GM18502 (cell line): ENCODE data around the gene ZNF582.

Experiments
- ATAC-seq: cut with Tn5 transposase; IDR thresholded peaks from one replicate; pipeline ENCODE4 v1.9.1; 2021; ENCODE audit warnings: mild to moderate bottlenecking; ENCODE audit not compliant: unreplicated experiment, poor library complexity

ZNF582 gene

DNA sequence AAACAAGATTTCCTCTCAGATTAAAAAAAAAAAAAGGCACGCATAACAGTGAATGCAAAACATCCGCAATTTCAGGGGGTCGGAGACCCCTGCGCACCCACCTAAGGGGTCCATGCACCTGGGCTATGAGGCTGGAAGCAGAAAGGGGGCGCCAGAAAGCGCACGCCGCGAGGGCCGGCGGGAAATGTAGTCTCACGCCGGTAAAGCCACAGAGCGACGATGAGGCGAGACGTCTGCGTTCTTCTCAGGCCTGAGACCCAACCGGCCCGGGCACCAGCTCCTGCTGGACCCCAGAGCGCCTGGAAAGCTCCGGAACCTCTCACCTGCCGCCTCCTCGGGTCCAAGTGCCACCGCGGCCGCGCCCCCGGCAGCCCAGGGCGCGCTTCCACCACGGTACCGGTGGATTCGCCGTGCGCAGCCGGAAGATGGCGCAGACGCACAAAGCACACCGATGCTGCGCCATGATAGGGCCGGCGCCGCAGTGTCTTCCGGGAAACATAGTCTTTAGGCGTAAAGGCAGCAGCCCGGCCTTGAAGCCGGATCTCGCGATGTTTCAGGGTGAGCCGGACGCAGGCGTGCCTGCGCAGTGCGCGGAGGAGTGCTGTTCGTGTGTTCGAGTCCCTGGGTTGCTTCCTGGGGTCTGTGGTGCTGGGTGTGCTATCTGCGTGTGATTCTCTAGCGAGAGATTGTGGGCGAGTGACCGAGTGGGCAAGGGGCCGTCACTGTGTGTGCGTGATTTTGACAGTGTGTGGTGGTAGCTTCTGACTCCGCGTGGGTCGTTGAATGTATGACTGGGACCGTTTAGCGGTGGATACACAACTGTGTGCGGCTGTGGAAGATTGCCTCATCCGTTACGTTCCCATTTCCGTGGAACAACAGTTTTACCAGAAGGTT lies at the start of gene ZNF582:
Gene ZNF582 (minus strand): TSS at position 416 of the 894 bp plus-strand sequence. CDS start 1,782 bp downstream, outside the sequence.
- ATAC-seq: peak; percentile 97

DNA sequence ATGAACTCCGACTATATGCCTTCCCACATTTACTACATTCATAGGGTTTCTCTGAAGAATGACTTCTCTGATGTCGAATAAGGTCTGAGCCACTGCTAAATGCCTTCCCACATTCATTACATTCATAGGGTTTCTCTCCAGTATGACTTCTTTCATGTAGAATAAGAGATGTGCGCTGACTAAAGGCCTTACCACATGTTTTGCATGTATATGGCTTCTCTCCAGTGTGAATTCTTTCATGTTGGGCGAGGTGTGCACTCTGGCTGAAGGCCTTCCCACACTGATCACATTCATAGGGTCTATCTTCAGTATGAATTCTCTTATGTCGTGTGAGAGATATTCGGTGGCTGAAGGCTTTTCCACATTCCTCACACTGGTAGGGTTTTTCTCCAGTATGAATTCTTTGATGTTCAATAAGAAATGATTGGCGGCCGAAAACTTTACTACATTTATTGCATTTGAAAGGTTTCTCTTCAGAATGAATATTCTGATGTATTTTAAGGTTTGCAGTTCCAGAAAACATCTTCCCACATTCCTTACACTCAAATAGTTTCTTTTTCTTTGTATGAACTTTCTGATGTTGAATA lies 48.0 kb upstream of the ZNF582 start:
- ATAC-seq: no peak

DNA sequence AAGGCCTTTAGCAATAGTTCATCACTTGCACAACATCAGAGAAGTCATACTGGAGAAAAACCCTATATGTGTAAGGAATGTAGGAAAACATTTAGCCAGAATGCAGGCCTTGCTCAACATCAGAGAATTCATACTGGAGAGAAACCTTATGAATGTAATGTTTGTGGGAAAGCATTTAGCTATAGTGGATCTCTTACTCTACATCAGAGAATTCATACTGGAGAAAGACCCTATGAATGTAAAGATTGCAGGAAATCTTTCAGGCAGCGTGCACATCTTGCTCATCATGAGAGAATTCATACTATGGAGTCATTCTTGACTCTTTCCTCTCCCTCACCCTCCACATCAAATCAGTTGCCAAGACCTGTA lies 30.6 kb upstream of the ZNF582 start:
- no peak for ATAC-seq

DNA sequence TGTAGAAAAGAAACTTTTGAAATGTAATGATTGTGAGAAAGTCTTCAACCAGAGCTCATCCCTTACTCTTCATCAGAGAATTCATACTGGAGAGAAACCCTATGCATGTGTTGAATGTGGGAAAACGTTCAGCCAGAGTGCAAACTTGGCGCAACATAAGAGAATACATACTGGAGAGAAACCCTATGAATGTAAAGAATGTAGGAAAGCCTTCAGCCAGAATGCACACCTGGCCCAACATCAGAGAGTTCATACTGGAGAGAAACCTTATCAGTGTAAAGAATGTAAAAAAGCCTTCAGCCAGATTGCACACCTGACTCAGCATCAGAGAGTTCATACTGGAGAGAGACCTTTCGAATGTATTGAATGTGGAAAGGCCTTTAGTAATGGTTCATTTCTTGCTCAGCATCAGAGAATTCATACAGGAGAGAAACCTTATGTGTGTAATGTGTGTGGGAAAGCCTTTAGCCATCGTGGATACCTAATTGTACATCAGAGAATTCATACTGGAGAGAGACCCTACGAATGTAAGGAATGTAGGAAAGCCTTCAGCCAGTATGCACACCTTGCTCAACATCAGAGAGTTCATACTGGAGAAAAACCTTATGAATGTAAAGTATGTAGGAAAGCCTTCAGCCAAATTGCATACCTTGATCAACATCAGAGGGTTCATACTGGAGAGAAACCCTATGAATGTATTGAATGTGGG lies 30.1 kb upstream of the ZNF582 start:
- no peak for ATAC-seq

DNA sequence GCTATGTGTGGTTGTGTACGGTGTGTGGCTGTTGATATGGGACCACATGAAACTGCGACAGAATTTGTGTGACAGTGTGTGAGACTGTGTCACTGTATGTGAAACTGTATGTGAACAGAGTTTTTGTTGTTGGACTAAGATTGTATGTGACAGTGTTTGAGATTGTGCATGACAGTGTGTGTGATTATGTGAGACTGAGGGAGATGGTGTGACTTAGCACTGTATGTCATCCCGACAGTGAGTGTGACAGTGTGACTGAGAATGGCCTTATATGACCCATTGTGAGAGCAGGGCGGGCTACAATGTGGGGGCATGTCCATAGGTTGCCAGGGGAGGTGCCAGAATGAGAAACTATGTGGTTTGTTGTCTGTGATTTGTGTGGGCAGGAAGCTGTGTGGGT lies 11.7 kb upstream of the ZNF582 start:
- ATAC-seq: no peak

DNA sequence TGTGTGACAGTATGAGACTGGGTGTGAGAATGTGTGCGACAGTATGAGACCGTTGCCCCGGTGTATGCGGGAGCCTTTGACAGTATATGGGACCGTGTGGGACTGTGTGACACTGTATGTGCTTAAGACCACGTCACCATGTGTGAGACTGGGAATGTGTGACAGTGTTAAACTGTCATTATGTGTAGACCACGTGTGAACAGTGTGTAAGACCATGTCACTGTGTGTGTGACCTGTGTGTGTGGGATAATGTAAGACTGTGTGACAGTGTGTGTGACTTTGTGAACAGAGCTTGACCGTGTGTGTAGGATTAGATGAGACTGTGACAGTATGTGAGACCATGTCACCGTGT lies 11.3 kb upstream of the ZNF582 start:
- no peak for ATAC-seq

DNA sequence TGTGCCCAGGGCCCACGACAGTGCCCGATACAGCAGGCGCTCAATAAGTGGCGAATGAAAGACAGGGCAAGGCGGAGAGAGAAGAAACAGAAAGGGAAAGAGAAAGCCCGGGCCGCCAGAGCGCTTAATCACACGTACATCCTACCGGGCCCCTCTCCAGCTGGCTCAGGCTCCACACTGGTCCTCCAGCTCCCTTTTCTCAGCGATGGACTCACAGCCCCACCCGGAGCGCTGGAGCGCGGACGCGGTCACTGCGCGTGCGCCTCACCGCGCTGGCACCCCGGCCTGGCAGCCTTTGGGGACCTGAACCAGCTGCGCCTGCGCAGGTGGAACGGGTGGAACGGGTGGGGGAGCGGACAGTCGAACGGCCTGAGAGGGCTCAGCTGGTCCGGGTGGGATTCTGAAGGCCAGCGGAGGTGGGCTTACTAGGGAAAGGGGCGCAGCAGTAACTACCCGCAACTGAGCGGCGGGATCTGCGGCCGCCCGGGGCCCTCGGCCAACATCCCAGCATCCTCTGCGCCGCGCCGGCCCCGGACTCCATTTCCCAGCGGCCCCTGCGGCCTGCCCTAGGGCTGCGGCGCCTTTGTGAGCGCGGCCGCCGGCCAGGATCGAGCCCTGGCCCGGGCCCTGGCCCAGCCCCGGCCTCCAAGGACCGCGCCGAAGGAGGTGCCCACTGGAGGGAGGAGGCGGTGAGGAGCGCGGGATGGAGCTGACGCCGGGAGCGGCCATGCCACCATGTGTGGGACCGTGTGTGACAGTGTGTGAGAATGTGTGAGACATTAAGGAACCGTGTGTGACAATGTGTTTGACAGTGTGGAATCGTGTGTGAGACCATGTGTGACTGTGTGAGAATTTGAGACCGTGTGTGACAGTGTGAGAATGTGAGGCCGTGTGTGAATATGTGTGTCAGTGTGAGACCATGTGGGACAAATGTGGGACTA lies 10.7 kb upstream of the ZNF582 start, which contains the start of gene ZNF583:
Gene ZNF583 (plus strand): TSS at position 569 of the 941 bp plus-strand sequence. CDS start 2,783 bp downstream, outside the sequence.
- peak; percentile 84 for ATAC-seq

DNA sequence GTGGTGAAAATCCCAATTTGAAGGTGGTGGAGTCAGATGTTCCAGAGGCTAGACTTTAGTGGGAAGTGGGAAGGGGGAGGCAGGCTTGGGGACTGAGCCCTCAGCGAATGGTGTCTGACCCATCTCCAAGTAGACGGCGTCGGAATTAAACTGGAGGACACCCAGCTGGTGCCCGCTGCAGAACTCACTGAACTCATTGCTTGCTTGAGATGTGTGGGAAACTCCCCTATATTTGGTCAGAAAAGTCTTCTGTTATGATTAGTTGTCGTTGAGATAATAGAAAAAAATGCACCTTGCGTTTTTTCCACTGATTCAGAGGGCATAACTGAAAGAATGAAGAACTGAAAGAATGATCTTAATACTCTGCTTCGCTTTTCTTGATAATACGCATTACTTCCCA lies 9.9 kb upstream of the ZNF582 start:
- no peak for ATAC-seq

DNA sequence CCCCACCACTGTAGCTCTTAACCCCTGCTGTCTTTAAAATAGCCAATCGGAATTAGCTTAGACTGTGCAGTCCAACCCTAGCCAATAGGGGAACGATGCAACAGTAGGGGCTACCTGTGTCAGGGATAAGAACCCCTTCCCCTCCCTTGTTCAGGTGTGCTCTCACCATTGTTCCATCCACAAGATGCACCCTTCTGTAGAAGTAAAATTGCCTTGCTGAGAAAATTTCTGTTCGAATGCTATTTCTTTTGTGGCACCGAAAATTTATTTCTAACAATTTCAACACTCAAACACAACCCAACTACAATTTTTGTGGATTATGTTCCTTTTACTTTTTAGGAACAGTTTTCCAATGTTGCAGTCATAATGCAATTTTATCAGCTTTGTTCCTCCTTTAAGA lies 7.2 kb upstream of the ZNF582 start:
- no peak for ATAC-seq

DNA sequence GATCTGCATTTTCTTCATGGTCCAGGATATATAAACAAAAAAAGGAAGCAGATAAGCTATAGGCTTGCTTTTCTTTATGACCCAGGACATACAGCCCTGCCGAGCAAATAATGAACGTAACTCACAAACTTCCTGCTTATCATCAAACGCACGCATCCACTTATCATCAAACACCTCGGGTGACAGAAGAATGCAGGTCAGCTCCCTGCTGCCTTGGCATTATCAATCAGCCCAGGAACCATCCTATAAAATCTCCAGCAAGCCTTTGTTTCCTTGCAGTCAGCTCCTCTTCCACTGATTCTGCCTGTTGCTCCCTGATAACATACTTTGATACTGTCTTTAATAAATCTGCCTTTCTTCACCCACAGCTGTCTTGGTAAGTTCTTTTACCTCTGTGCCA lies 5.5 kb upstream of the ZNF582 start:
- ATAC-seq: no peak

DNA sequence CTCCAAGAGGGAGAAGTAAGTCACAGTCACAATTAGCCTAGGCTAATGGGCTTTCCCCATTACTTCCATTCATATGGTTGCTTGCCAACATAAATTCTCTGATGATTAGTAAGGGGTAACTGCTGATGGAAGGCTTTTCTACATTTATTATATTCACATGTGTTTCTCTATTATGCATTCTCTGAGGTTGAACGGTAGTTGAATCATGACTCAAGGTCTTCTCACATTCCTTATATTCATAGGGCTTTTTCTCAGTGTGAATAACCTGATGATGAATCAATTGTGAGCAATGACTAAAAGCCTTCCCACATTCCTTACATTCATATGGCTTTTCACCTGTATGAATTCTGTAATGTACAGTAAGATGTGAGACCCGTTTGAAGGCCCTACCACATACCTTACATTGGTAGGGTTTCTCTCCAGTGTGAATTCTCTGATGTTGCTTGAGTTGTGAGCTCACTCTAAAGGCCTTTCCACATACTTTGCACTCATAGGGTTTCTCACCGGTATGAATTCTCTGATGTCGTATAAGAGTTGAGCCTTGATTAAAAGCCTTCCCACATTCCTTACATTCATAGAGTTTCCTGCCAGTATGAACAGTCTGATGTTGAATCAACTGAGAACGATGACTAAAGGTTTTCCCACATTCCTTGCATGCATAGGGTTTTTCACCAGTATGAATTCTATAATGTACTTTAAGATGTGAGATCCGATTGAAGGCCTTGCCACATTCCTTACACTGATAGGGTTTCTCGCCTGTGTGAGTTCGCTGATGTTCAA lies 9.3 kb downstream of the ZNF582 start:
- no peak for ATAC-seq

DNA sequence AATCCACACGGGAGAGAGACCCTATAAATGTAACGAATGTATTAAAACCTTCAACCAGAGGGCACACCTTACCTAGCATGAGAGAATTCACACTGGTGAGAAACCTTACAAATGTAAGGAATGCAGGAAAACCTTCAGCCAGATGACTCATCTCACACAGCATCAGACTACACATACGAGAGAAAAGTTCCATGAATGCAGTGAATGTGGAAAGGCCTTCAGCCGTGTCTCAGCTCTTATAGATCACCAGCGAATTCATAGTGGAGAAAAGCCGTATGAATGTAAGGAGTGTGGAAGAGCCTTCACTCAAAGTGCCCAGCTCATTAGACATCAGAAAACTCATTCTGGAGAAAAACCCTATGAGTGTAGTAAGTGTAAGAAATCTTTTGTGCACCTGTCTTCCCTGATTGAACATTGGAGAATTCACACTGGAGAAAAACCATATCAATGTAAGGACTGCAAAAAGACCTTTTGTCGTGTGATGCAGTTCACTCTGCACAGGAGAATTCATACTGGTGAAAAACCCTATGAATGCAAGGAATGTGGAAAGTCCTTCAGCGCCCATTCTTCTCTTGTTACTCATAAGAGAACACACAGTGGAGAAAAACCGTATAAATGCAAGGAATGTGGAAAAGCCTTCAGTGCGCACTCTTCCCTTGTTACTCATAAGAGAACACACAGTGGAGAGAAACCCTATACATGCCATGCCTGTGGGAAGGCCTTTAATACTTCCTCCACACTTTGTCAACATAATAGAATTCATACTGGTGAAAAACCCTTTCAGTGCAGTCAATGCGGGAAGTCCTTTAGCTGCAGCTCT lies 16.0 kb downstream of the ZNF582 start:
- no peak for ATAC-seq

DNA sequence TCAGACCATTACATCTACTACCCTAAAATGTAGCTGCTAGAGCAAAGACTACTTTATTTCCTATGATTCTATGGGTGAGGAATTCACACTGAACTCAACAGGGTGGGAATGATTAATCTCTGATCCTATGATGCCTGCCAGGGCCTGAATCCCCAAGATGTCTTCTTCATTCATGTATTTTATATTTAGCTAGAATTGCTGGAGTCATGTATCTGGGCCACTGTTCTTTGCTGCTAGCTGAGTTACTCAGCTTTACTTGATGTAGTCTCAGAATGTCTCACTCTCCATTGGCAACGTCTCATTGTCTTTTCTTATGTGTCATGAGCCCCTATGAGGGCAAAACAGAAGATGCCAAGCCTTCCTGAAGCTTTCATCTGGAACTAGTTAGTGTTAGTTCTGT lies 21.1 kb downstream of the ZNF582 start:
- no peak for ATAC-seq

DNA sequence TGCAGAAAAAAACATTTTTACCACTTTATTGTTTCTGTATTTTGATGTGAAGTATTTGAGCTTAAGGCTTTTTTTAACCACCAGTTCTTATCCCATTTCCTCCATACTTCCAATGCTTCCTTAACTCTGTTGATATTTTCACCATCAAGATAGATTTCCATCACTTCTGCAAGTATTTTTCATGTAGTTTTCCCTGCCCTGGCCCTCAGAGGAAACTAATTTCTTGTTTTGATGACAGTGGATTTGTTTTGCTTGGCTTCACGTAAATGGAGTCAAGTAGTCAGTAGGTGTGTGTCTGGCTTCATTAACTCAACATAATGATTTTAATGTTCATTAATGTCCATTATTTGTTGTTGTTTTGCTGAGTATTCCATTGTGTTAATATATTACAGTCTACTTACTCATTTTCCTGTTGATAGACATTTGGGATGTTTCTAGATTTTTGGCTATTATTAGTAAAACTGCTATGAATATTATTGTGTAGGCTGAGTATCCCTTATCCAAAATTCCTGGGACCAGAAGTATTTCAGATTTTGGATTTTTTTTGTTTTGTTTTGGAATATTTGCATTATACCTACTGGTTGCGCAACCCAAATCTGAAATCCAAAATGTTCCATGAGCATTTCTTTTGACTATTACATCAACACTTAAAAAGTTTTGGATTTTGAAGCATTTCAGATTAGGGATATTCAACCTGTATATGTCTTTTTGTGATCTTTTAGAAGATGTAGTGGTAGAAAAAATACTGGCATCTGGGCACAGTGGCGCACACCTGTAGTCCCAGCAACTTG lies 23.3 kb downstream of the ZNF582 start:
- no peak for ATAC-seq

DNA sequence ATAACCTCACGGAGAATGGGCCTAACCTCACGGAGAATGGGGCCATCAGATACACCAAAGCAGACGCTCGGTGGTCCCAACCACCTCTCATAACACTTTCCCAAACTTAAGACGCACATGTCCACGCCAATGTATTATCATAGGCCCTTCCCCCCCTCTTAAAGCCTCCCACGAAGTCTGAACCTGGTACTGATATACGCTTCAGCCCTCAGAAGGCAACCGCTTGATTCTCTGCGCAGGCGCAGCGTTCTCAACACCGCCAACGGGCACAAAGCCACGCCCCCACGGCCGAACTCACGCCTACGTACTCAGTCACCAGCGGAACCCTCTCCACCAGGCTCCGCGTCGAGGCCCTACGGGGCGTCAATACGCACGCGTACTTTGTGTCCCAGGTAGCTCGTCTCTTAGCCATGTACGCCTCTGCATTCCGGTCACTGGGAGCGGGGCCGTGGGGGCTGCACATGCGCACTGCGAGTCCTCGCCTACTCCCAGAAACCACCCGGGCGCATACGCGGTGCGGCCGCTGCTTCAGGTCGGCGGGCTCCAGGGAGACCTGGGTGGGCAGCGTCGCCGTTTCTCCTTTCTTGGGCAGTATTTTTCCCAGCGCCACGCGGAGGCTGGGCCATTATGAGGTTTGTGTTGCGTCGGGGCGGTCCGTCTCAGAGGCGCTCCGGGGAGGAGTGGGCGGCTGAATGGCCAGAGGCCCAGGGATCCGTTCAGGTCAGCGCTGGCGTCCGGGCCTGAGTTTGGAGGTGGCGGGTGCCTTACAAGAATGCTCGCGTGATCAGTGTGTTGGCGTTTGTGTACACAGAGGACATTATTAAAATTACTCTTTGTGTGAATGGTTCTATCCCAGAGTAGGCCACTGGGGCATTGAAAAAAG lies 25.3 kb downstream of the ZNF582 start:
- peak; percentile 91 for ATAC-seq

DNA sequence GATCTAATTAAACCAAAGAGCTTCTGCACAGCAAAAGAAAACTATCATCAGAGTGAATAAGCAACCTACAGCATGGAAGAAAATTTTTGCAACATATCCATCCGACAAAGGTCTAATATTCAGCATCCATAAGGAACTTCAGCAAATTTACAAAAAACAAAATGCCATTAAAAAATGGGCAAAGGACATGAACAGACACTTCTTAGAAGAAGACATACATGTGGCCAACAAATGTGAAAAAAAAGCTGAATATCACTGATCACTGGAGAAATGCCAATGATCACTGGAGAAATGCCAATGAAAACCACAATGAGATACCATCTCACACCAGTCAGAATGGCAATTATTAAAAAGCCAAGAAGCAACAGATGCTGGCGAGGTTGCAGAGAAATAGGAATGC lies 32.5 kb downstream of the ZNF582 start:
- no peak for ATAC-seq

DNA sequence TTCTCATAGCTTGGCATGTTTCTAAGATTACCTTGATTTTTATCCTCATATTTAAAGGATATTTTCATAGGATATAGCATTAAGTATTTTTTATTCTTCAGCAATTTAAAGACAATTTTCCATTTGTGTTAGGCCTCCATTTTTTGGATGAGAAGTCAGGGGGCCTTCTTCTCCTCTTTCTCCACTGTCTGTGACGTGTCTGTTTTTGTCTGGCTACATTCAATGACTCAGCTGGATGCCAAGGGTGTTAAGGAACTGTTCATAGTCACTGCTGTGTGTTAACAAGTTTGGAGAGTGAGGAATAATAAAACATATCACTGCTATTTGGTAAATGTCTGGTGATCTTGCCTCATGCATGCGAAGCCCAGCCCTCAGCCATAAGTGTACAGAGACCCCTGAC lies 36.4 kb downstream of the ZNF582 start:
- no peak for ATAC-seq
